Measurements from ENCODE around the gene SLC2A4RG. TPM values are rescaled to one million over a fixed set of nuclear protein-coding genes. Genes with fewer than 3 reads are reported as not detected.

Gene SLC2A4RG
- total and polyA plus RNA-seq, 2 of the 13 experiments (the other 11 are each of a cell fraction or from before 2014, with no cell fraction given) = 91.4 to 95.9 TPM

- TF ChIP-seq NFAT5 (CRISPR knock-in tag; IDR thresholded peaks at IDR 0.05) = no peak
- TF ChIP-seq ZNF83 (CRISPR knock-in tag; IDR thresholded peaks at IDR 0.05; ENCODE audit: borderline replicate concordance) = no peak
- no peak for TF ChIP-seq ZNF607 (CRISPR knock-in tag; IDR thresholded peaks at IDR 0.05; ENCODE audit: borderline replicate concordance)
- no peak for TF ChIP-seq ZHX2 (IDR thresholded peaks at IDR 0.05; ENCODE audit: low read depth)
- TF ChIP-seq ZHX2 (CRISPR knock-in tag; IDR thresholded peaks at IDR 0.05; ENCODE audit: borderline replicate concordance) = no peak
- no peak for TF ChIP-seq ZNF562 (CRISPR knock-in tag; IDR thresholded peaks at IDR 0.05; ENCODE audit: borderline replicate concordance)
- TF ChIP-seq PHF8 (CRISPR knock-in tag; IDR thresholded peaks at IDR 0.05) = no peak
- TF ChIP-seq ZNF512 (CRISPR knock-in tag; IDR thresholded peaks at IDR 0.05) = no peak
- TF ChIP-seq ZNF598 (CRISPR knock-in tag; IDR thresholded peaks at IDR 0.05; ENCODE audit: borderline replicate concordance) = no peak
- no peak for TF ChIP-seq ZNF337 (CRISPR knock-in tag; IDR thresholded peaks at IDR 0.05; ENCODE audit: borderline replicate concordance, low read depth)
- TF ChIP-seq HNRNPL (IDR thresholded peaks at IDR 0.05; ENCODE audit: low read depth, low read length) = peak; percentile 82
- no peak for TF ChIP-seq TRIM24 (CRISPR knock-in tag; IDR thresholded peaks at IDR 0.05)
- no peak for TF ChIP-seq NR2F1 (CRISPR knock-in tag; IDR thresholded peaks at IDR 0.05)
- no peak for TF ChIP-seq ZNF780A (CRISPR knock-in tag; IDR thresholded peaks at IDR 0.05)
Observed at GRCh38 chr20:63695424-63696305, 43.9 kb upstream of the SLC2A4RG start (continued).

Measured in HepG2 (cell line).